Activated T-cell treated with anti-CD3 and anti-CD28 coated beads, Interleukin-2, amount 50 U/mL, for 24 hours (primary cell): ENCODE measurements around the gene GAN.

Source experiments
- DNase-seq: peaks from one replicate; pipeline ENCODE4 v3.0.0-alpha.2; 2020
- H3K27ac Mint-ChIP-seq: 2 replicates; pipeline ENCODE4 v1.8.0; 2020; ENCODE audit warnings: mild to moderate bottlenecking, mixed read lengths
- H3K27me3 Mint-ChIP-seq: 2 replicates; pipeline ENCODE4 v1.8.0; 2020; ENCODE audit warnings: mixed read lengths
- H3K36me3 Mint-ChIP-seq: 2 replicates; pipeline ENCODE4 v1.8.0; 2020; ENCODE audit warnings: low read depth, mixed read lengths
- H3K4me1 Mint-ChIP-seq: 2 replicates; pipeline ENCODE4 v1.8.0; 2020; ENCODE audit warnings: low read depth, mixed read lengths
- H3K4me3 Mint-ChIP-seq: 2 replicates; pipeline ENCODE4 v1.8.0; 2020; ENCODE audit warnings: mild to moderate bottlenecking, moderate library complexity, mixed read lengths
- H3K9me3 Mint-ChIP-seq: 2 replicates; pipeline ENCODE4 v1.8.0; 2020; ENCODE audit warnings: mixed read lengths

The GAN gene

DNA sequence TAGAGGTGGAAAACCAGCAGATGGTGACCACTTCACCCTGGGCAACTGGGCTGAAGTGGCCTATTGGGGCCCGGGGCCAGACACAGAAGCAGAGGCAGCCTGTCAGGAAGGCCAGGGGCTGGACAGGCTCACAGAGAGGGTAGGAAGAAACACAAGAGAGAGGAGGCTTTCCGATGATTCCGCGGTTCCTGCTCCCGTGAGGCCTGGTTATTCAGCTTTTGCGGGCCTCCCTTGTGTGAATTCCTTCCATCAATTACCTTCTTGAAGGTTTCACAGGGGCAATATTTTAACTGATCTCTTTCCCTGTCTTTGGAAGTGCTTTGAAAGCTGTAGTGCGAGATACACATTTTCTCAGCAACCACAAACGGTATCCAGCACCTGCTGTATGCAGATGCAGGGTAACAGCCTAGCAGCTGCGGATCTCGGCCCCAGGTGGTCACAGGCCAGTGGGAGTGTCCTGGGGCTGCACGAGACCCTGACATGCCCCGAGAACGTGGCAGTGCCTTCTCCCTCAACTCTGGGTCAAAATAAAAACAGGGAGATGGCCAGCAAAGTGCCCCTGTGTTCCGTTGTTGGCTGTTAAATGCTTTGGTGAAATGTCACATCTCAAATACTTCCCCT is 118.3 kb downstream of the GAN start:
- Mint-ChIP-seq H3K4me3 (no peak overlapping the region), H3K27me3 (peaks cover 4% of the 10 kb centered on the region), H3K36me3 (no peaks in the 10 kb centered on the region), H3K27ac (no peak overlapping the region), H3K4me1 (peaks cover 7% of the 10 kb centered on the region), H3K9me3 (no peaks in the 10 kb centered on the region)
- no peak for DNase-seq

GRCh38 chr16:81435103-81435502 is 120.3 kb downstream of the GAN start:
- Mint-ChIP-seq H3K4me1 (peaks cover 10% of the 10 kb centered on the region), H3K36me3 (no peaks in the 10 kb centered on the region), H3K27me3 (peaks cover 9% of the 10 kb centered on the region), H3K4me3 (no peak overlapping the region), H3K27ac (no peak overlapping the region), H3K9me3 (no peaks in the 10 kb centered on the region)
- no peak for DNase-seq

GRCh38 chr16:81435567-81435966 is 120.8 kb downstream of the GAN start:
- DNase-seq = no peak
- Mint-ChIP-seq H3K27ac (no peak overlapping the region), H3K4me3 (no peak overlapping the region), H3K4me1 (peaks cover 10% of the 10 kb centered on the region), H3K9me3 (no peaks in the 10 kb centered on the region), H3K27me3 (peaks cover 9% of the 10 kb centered on the region), H3K36me3 (no peaks in the 10 kb centered on the region)

DNA sequence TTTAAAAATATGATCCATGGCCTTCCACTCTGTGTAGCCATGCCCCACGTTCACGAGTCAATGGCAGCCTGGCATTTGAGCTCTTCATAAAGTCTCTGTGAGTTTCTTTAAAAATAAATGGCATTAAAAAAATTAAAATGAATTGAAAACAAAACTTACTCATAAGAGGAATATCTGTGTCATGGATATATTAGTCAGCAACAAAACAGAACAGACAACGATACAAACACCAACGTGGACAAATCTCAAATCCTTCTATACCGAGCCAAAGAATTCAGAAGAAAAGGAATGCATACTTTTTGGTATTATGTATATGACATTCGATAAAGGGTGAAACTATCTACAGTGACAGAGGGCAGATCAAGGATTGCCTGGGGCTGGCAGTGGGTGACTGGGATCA is 121.6 kb downstream of the GAN start:
- H3K27ac Mint-ChIP-seq = no peak overlapping the region
- peaks cover 9% of the 10 kb centered on the region for H3K4me1 Mint-ChIP-seq
- H3K36me3 Mint-ChIP-seq = no peaks in the 10 kb centered on the region
- H3K27me3 Mint-ChIP-seq = peaks cover 9% of the 10 kb centered on the region
- H3K9me3 Mint-ChIP-seq = no peaks in the 10 kb centered on the region
- DNase-seq = no peak
- H3K4me3 Mint-ChIP-seq = no peak overlapping the region

- H3K4me3 Mint-ChIP-seq = no peak overlapping the region
- no peak overlapping the region for H3K27ac Mint-ChIP-seq
- H3K27me3 Mint-ChIP-seq = peaks cover 9% of the 10 kb centered on the region
- H3K9me3 Mint-ChIP-seq = no peaks in the 10 kb centered on the region
- H3K4me1 Mint-ChIP-seq = peaks cover 9% of the 10 kb centered on the region
- H3K36me3 Mint-ChIP-seq = no peaks in the 10 kb centered on the region
- DNase-seq = no peak
Observed at GRCh38 chr16:81437865-81438264, 123.1 kb downstream of the GAN start.
